Activated CD4-positive, alpha-beta T cell treated with anti-CD3 and anti-CD28 coated beads for 36 hours (primary cell): ENCODE results near the gene ROR1. TPM values are rescaled to one million over a fixed set of nuclear protein-coding genes. Genes with fewer than 3 reads are reported as not detected.

ENCODE experiments used
- ATAC-seq: fragments of 200-7000 bp; cut with Tn5 transposase; one replicate; pipeline ENCODE4 v1.10.0; 2021; ENCODE audit warnings: mild to moderate bottlenecking, moderate library complexity
- CTCF ChIA-PET: fragments of 350-600 bp; sonication (Branson Sonifier 250); formaldehyde crosslinking; loops from one replicate; lab custom pipeline; 2021; ENCODE audit warnings: antibody characterized with exemption; lab: Charles Lee
- POLR2A ChIA-PET: fragments of 350-600 bp; sonication (Branson Sonifier 250); formaldehyde crosslinking; loops from one replicate; lab custom pipeline; 2021; ENCODE audit warnings: antibody characterized with exemption, inconsistent platforms; lab: Charles Lee
- DNase-seq: peaks from one replicate; pipeline ENCODE4 v3.0.0-alpha.2; 2020
- H3K27ac Mint-ChIP-seq: one replicate; pipeline ENCODE4 v1.8.0; 2021; ENCODE audit warnings: mixed read lengths
- H3K27me3 Mint-ChIP-seq: one replicate; pipeline ENCODE4 v1.8.0; 2021; ENCODE audit warnings: mixed read lengths
- H3K36me3 Mint-ChIP-seq: one replicate; pipeline ENCODE4 v1.8.0; 2021; ENCODE audit warnings: low read depth, mixed read lengths
- H3K4me1 Mint-ChIP-seq: one replicate; pipeline ENCODE4 v1.8.0; 2021; ENCODE audit warnings: mixed read lengths
- H3K4me3 Mint-ChIP-seq: one replicate; pipeline ENCODE4 v1.8.0; 2021; ENCODE audit warnings: mild to moderate bottlenecking, moderate library complexity, mixed read lengths
- H3K9me3 Mint-ChIP-seq: one replicate; pipeline ENCODE4 v1.8.0; 2021; ENCODE audit warnings: low read depth, mixed read lengths
- intact Hi-C, 2 experiments: fragments of 100-400 bp; cut with DNase I in 1 of 2; cut with micrococcal nuclease in 1 of 2; formaldehyde crosslinking; loops; one replicate each; pipeline versions ENCODE4 v1.14.2 to v1.15.1; 2022 to 2024; cut with DNase I, micrococcal nuclease
- total RNA-seq, 2 experiments: library from RNA; stranded (reverse); gene quantifications; one replicate each; pipeline ENCODE4 v1.2.3, GENCODE V29; 2021

ROR1 gene
- total RNA-seq, 2 experiments from 2014 or later = 0.21 TPM; not detected in 1

DNA sequence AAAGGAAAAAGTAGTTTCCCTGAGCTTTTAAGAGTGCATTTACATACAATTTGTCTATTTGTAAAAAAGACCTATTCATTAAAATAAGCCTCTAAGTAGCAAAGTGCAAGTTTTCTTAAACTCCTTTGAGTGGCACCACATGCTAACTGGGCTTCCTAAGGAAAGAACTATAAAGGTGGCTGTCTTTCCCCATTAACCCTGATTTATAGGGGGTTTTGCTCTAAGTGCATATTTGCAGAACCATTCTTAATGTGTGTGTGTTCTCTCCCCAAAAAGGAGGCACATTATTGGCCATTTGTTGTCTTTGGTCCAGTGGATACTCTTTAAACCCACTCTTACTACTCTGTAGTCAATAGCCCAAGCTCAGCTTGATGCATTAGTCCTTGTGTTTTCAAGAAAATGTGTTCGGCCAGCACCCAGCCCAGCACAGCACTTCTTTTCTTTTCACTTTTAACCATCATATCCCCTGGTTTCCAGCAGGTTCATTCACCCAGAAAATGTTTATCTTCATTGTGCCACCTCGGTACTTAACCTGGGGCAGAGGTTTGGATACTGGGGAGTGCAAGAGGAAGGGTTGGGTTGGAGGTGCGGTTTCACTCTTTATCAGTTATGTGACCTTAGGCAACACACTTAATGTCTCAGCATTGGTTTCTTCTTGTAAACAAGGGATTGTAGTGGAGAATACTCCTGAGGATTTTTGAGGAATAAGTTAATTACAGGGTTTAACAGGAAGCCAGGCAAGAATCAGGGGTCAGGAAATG is 267.7 kb downstream of the ROR1 start:
- H3K27me3 Mint-ChIP-seq = peaks cover 1% of the 10 kb centered on the region

DNA sequence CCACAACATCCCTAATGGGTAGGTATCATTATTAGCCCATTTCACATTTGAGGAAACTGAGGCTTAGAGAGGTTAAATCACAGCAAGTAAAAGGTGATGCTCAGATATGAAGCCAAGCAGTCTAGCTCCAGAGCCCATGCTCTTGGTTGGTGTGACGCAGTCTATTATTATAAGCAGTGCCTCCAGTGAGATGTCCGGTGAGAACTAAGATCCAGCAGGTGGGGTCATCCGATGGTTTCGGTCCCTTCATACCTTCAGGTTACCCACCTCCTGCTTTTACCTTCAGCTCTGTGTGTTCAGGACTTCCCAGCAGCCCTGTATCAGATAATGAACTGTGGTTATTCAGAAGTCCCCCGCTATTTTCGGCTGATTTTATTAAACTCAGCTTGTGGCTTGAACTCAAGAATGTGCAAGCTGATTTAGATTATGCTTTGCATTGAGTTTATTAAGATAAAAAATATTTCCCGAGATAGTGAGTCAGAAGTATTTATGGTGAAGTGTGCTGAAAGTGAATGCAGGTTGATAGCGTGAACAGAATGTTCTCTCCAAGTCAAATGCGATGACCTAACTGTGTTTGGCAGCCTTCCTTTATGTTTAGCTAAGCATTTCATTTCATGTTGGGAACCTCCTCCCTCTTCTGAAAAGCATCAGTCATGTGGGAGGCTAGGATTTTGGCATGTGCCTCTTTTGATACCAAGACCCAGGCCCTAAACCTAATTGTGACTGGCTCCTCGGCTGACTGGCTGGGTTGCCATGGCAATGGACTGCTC is 268.7 kb downstream of the ROR1 start:
- H3K4me1 Mint-ChIP-seq = no peaks in the 10 kb centered on the region
- H3K4me3 Mint-ChIP-seq = no peak overlapping the region
- intact Hi-C loops = no loop called here
- H3K36me3 Mint-ChIP-seq = no peaks in the 10 kb centered on the region
- peaks cover 1% of the 10 kb centered on the region for H3K27me3 Mint-ChIP-seq
- DNase-seq (no peak), ATAC-seq (no peak)
- CTCF ChIA-PET = no interaction called here
- no peaks in the 10 kb centered on the region for H3K9me3 Mint-ChIP-seq
- no peak overlapping the region for H3K27ac Mint-ChIP-seq
- POLR2A ChIA-PET = no interaction called here

More for the DNA sequence above, 267.7 kb downstream of the ROR1 start:
- no peak overlapping the region for H3K4me3 Mint-ChIP-seq
- ATAC-seq (no peak), DNase-seq (no peak)
- ChIA-PET CTCF (no interaction called here), POLR2A (no interaction called here)
- no peaks in the 10 kb centered on the region for H3K9me3 Mint-ChIP-seq
- intact Hi-C loops = no loop called here
- no peak overlapping the region for H3K27ac Mint-ChIP-seq
- no peaks in the 10 kb centered on the region for H3K36me3 Mint-ChIP-seq
- no peaks in the 10 kb centered on the region for H3K4me1 Mint-ChIP-seq

DNA sequence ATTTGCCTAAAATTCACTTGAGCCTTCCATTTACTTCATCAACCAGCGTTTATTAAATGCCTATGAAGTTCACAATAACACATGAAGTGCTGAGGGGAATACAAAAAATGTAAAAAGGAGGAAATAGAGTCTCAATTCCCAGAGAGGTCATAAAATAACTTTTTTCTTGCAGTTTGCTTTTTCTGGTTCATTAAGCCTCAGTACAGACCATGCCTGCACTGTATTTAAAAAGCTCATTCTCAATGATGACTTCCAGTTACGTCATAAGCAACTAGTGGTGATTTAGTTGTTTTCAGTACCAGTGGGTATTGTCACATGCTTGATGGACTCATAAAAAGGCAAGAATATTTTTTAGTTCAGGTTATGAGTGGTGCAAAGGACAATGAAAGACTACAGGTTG is 269.5 kb downstream of the ROR1 start:
- H3K9me3 Mint-ChIP-seq = no peaks in the 10 kb centered on the region
- H3K4me1 Mint-ChIP-seq = no peaks in the 10 kb centered on the region
- H3K4me3 Mint-ChIP-seq = no peak overlapping the region
- peaks cover 1% of the 10 kb centered on the region for H3K27me3 Mint-ChIP-seq
- DNase-seq (no peak), ATAC-seq (no peak)
- POLR2A ChIA-PET = no interaction called here
- H3K27ac Mint-ChIP-seq = no peak overlapping the region
- intact Hi-C loops = no loop called here
- CTCF ChIA-PET = no interaction called here
- H3K36me3 Mint-ChIP-seq = no peaks in the 10 kb centered on the region

DNA sequence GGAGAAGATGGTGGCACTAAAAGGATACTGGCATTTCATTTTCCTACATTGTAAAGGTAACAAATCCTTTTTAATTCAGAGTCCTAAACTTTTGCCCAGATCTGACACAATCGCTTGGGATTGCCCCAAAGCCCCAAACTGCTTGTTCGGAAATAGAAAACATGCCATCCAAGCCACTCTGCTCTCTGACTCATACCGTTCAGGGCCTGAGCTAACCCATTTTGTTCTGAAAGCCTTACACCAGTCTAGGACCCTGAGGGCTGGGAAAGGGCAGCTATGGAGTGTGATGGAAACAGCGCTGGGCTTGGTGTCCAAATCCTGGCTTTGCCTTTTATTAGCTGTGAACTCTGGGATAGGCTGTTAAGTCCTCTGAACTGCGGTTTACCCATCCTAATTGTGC is 270.2 kb downstream of the ROR1 start:
- Mint-ChIP-seq H3K4me3 (no peak overlapping the region), H3K36me3 (no peaks in the 10 kb centered on the region), H3K27ac (no peak overlapping the region), H3K9me3 (no peaks in the 10 kb centered on the region), H3K4me1 (no peaks in the 10 kb centered on the region), H3K27me3 (peaks cover 1% of the 10 kb centered on the region)
- intact Hi-C loops = no loop called here
- ATAC-seq (no peak), DNase-seq (no peak)
- ChIA-PET POLR2A (no interaction called here), CTCF (no interaction called here)

DNA sequence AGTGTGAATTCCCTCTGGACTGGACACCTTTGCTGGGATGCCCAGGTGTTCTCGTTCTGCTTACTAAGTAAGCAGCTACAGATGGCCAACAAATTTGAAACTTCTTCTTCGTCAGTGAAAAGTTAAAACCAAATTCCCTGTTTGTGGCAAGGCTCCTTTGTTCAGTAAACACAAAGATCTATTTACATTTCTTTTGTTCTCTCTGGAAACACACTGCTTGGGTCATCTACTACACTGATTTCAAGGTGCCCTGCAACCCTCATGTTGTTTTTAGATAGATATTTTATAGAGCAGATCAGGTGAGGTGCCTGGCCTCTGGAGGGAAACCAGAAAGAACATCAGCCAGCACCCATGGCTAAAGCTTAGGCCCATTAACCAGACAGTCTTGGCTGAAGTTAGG is 272.4 kb downstream of the ROR1 start:
- Mint-ChIP-seq H3K27me3 (peaks cover 1% of the 10 kb centered on the region), H3K36me3 (no peaks in the 10 kb centered on the region), H3K9me3 (no peaks in the 10 kb centered on the region), H3K4me3 (no peak overlapping the region), H3K27ac (no peak overlapping the region), H3K4me1 (no peaks in the 10 kb centered on the region)
- intact Hi-C loops = no loop called here
- DNase-seq = no peak
- POLR2A ChIA-PET = no interaction called here
- ATAC-seq = no peak
- CTCF ChIA-PET = interaction anchor here (0.6 kb wide), 1 partner anchor 1264 kb away, joined by 3 read pairs; no protein-coding TSS in a partner anchor

DNA sequence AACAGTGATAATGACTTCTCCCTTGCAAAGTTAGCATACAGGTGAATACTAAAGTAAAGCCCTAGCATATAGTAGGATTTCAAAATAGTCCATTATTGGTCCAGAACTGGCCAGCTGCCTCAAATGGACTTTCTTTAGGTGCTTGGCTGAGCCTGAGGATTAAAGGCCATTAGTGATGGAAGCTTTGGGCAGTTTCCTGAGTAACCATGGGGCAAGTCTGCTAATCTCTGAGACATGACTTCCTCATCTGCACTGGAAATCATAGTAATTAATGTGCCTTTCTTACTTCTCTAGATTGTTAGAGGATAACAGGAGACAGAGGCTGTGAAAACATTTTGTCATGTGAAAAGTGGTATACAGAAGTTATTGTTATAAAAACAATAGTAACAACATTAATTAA is 273.1 kb downstream of the ROR1 start:
- intact Hi-C loops = no loop called here
- ChIA-PET POLR2A (no interaction called here), CTCF (no interaction called here)
- Mint-ChIP-seq H3K9me3 (no peaks in the 10 kb centered on the region), H3K36me3 (no peaks in the 10 kb centered on the region), H3K27ac (no peak overlapping the region), H3K4me1 (no peaks in the 10 kb centered on the region), H3K4me3 (no peak overlapping the region), H3K27me3 (peaks cover under 1% of the 10 kb centered on the region)
- ATAC-seq (no peak), DNase-seq (no peak)

- no peak overlapping the region for H3K4me3 Mint-ChIP-seq
- no peaks in the 10 kb centered on the region for H3K27me3 Mint-ChIP-seq
- H3K36me3 Mint-ChIP-seq = no peaks in the 10 kb centered on the region
- ATAC-seq = no peak
- H3K4me1 Mint-ChIP-seq = no peaks in the 10 kb centered on the region
- POLR2A ChIA-PET = no interaction called here
- no peak for DNase-seq
- H3K27ac Mint-ChIP-seq = no peak overlapping the region
- intact Hi-C loops = no loop called here
- H3K9me3 Mint-ChIP-seq = no peaks in the 10 kb centered on the region
- CTCF ChIA-PET = no interaction called here
These were observed 273.8 kb downstream of the ROR1 start for GRCh38 chr1:64047549-64047996.

GRCh38 chr1:64049900-64050540 is 276.2 kb downstream of the ROR1 start:
- no peaks in the 10 kb centered on the region for H3K36me3 Mint-ChIP-seq
- no peaks in the 10 kb centered on the region for H3K9me3 Mint-ChIP-seq
- intact Hi-C loops = no loop called here
- no peak overlapping the region for H3K27ac Mint-ChIP-seq
- H3K4me1 Mint-ChIP-seq = no peaks in the 10 kb centered on the region
- no peak overlapping the region for H3K4me3 Mint-ChIP-seq
- no peak for ATAC-seq
- ChIA-PET CTCF (no interaction called here), POLR2A (no interaction called here)
- DNase-seq = no peak
- H3K27me3 Mint-ChIP-seq = no peaks in the 10 kb centered on the region

DNA sequence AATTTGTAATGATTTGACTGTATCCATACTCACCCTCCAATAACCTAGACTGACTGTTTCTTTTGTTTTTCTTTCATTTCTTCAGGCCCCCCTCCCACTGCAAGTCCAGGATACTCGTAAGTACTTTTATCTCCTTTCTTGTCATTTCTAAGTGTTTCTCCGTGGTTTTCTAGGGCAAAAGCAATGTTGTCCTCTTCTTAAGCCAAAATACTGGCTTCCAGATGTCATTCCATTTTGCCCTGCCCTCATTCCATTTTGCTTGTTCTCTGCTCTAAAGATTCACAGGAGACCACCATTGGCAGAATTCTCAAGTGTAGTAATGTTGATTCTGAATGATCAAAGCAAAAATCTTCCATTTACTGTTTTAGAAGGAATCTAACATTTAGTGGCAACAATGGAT is 276.8 kb downstream of the ROR1 start:
- CTCF ChIA-PET = no interaction called here
- H3K27me3 Mint-ChIP-seq = no peaks in the 10 kb centered on the region
- POLR2A ChIA-PET = no interaction called here
- H3K4me3 Mint-ChIP-seq = no peak overlapping the region
- H3K9me3 Mint-ChIP-seq = no peaks in the 10 kb centered on the region
- H3K36me3 Mint-ChIP-seq = no peaks in the 10 kb centered on the region
- intact Hi-C loops = no loop called here
- no peak overlapping the region for H3K27ac Mint-ChIP-seq
- H3K4me1 Mint-ChIP-seq = no peaks in the 10 kb centered on the region
- DNase-seq (no peak), ATAC-seq (no peak)

DNA sequence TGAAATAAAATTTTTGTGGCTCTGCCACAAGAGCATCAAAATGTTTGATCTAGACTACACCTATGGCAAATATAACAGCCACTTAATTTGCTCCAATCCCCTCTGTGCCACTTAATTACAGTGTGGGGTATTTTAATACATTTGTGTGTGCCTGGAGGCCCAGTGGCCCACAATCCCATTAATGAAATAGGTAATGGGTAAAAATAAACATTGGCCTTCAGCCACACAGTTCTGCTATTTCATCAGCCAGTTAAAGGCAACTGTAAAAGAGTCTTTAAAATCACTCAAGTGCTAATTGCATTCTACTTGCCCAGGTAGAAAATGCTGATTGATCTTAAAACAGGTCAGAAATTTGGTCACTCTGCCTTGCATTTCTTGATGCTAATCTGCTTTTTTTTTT is 278.0 kb downstream of the ROR1 start:
- no peak overlapping the region for H3K4me3 Mint-ChIP-seq
- CTCF ChIA-PET = no interaction called here
- H3K27ac Mint-ChIP-seq = no peak overlapping the region
- POLR2A ChIA-PET = no interaction called here
- H3K27me3 Mint-ChIP-seq = no peaks in the 10 kb centered on the region
- H3K9me3 Mint-ChIP-seq = no peaks in the 10 kb centered on the region
- H3K36me3 Mint-ChIP-seq = no peaks in the 10 kb centered on the region
- intact Hi-C loops = no loop called here
- no peaks in the 10 kb centered on the region for H3K4me1 Mint-ChIP-seq
- ATAC-seq = no peak
- no peak for DNase-seq

GRCh38 chr1:64052777-64053176 is 279.0 kb downstream of the ROR1 start:
- intact Hi-C loops = no loop called here
- no peaks in the 10 kb centered on the region for H3K36me3 Mint-ChIP-seq
- no peaks in the 10 kb centered on the region for H3K4me1 Mint-ChIP-seq
- H3K4me3 Mint-ChIP-seq = no peak overlapping the region
- H3K27ac Mint-ChIP-seq = no peak overlapping the region
- no peaks in the 10 kb centered on the region for H3K27me3 Mint-ChIP-seq
- ChIA-PET CTCF (no interaction called here), POLR2A (no interaction called here)
- H3K9me3 Mint-ChIP-seq = no peaks in the 10 kb centered on the region
- ATAC-seq (no peak), DNase-seq (no peak)

DNA sequence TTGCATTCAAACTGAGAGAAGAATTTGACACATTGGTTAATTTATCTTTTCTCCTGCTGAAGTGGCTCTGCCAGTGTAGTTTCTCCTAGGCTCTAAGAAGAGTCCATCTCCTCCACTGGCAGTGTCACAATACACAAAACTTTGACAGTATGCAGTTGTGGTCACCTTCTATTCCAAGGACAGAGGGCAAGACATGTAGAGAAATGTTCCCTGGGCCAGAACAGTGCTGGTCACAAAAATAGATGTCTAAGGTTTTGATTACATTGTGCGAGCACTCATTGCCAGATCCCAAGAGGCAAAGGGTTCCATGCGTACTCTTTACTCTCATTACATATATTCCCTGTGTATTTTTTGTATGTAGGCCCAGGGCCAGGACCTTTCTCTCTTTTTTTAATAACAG is 281.5 kb downstream of the ROR1 start:
- ATAC-seq (no peak), DNase-seq (no peak)
- intact Hi-C loops = no loop called here
- Mint-ChIP-seq H3K9me3 (peaks cover 2% of the 10 kb centered on the region), H3K27ac (no peak overlapping the region), H3K4me3 (no peak overlapping the region), H3K36me3 (no peaks in the 10 kb centered on the region), H3K4me1 (no peaks in the 10 kb centered on the region), H3K27me3 (no peaks in the 10 kb centered on the region)
- ChIA-PET POLR2A (no interaction called here), CTCF (no interaction called here)
